Measurements from ENCODE around the gene MBLAC1. TPM values are rescaled to one million over a fixed set of nuclear protein-coding genes. Genes with fewer than 3 reads are reported as not detected.

MBLAC1 gene
- polyA plus RNA-seq, 1 donor from 2014 or later, result 6.4 TPM

DNA sequence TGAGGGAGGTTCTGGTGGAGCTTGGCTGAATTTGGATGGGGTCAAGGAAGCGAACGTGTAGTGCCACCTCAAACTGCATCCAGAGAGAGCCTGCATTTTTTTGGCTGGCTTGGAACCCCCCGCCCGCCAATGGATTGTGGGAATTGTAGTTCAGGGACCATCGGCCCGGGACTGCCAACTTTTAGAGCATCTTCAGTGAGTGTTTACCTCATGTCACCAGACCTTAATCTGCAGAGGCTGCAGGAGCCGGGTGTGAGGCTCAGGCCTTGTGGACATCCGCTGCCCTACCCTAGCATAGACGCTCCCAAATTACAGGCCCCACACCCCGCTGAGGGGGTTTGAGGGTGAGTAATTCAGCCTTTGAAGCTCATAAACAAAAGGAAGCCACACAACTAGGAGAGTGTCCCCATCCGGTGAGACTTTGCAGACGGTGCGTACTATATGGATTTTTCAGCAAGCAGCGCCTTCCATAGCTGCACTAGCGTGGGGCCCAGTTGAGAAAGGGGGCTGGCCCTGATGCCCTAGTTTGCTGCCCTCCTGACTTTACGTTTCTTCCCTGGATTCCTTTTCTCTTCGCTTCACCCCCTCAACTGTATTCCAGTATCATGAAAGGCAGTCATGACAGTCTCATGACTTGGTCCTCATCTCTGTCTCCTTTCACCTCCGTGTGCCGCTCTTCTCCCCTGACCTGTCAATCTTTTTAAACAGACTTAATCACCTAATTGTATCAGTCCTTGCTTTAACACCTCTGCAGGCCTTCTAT is 6.6 kb upstream of the MBLAC1 start:
- Histone ChIP-seq H3K4me2 (ENCODE audit: low read length) (peak overlapping the region; percentile 82), H3K79me2 (replicated peaks; ENCODE audit: insufficient read depth, low read length) (peaks cover 4% of the 10 kb centered on the region), H3K9me3 (ENCODE audit: low read length) (no peaks in the 10 kb centered on the region), H3K27ac (ENCODE audit: low read length) (peak overlapping the region; percentile 92), H3K9ac (ENCODE audit: low read length) (peak overlapping the region; percentile 83), H3F3A (ENCODE audit: insufficient read depth, low read length, poor library complexity, severe bottlenecking) (peaks cover 3% of the 10 kb centered on the region), H3K36me3 (ENCODE audit: insufficient read depth, low read length) (peaks cover 8% of the 10 kb centered on the region), H2AFZ (ENCODE audit: low read depth, low read length) (peak overlapping the region; percentile 75), H3K27me3 (ENCODE audit: insufficient read depth, low read depth, low read length) (no peaks in the 10 kb centered on the region), H3K4me3 (ENCODE audit: low read length) (peak overlapping the region; percentile 88), H4K20me1 (ENCODE audit: insufficient read depth) (no peaks in the 10 kb centered on the region), H3K9me2 (ENCODE audit: insufficient read depth, low read length) (no peaks in the 10 kb centered on the region)
- TF ChIP-seq, protein P1, sequence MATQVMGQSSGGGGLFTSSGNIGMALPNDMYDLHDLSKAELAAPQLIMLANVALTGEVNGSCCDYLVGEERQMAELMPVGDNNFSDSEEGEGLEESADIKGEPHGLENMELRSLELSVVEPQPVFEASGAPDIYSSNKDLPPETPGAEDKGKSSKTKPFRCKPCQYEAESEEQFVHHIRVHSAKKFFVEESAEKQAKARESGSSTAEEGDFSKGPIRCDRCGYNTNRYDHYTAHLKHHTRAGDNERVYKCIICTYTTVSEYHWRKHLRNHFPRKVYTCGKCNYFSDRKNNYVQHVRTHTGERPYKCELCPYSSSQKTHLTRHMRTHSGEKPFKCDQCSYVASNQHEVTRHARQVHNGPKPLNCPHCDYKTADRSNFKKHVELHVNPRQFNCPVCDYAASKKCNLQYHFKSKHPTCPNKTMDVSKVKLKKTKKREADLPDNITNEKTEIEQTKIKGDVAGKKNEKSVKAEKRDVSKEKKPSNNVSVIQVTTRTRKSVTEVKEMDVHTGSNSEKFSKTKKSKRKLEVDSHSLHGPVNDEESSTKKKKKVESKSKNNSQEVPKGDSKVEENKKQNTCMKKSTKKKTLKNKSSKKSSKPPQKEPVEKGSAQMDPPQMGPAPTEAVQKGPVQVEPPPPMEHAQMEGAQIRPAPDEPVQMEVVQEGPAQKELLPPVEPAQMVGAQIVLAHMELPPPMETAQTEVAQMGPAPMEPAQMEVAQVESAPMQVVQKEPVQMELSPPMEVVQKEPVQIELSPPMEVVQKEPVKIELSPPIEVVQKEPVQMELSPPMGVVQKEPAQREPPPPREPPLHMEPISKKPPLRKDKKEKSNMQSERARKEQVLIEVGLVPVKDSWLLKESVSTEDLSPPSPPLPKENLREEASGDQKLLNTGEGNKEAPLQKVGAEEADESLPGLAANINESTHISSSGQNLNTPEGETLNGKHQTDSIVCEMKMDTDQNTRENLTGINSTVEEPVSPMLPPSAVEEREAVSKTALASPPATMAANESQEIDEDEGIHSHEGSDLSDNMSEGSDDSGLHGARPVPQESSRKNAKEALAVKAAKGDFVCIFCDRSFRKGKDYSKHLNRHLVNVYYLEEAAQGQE (IDR thresholded peaks at IDR 0.05; ENCODE audit: borderline replicate concordance), result no peak
- no peak for TF ChIP-seq EZH2 (IDR thresholded peaks at IDR 0.05; ENCODE audit: borderline replicate concordance, insufficient read depth, low read length, poor library complexity, severe bottlenecking)
- TF ChIP-seq TAF1 (IDR thresholded peaks at IDR 0.05; ENCODE audit: low read depth), result no peak
- TF ChIP-seq, protein P2, sequence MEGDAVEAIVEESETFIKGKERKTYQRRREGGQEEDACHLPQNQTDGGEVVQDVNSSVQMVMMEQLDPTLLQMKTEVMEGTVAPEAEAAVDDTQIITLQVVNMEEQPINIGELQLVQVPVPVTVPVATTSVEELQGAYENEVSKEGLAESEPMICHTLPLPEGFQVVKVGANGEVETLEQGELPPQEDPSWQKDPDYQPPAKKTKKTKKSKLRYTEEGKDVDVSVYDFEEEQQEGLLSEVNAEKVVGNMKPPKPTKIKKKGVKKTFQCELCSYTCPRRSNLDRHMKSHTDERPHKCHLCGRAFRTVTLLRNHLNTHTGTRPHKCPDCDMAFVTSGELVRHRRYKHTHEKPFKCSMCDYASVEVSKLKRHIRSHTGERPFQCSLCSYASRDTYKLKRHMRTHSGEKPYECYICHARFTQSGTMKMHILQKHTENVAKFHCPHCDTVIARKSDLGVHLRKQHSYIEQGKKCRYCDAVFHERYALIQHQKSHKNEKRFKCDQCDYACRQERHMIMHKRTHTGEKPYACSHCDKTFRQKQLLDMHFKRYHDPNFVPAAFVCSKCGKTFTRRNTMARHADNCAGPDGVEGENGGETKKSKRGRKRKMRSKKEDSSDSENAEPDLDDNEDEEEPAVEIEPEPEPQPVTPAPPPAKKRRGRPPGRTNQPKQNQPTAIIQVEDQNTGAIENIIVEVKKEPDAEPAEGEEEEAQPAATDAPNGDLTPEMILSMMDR (IDR thresholded peaks at IDR 0.05; ENCODE audit: poor library complexity, severe bottlenecking), result no peak
- no peak for TF ChIP-seq RAD21 (conservative IDR thresholded peaks at IDR 0.05)
- no peak for TF ChIP-seq POLR2AphosphoS5 (IDR thresholded peaks at IDR 0.05)
- TF ChIP-seq MXI1 (conservative IDR thresholded peaks at IDR 0.05; ENCODE audit: poor library complexity, severe bottlenecking), result no peak
- no peak for TF ChIP-seq SMC3 (conservative IDR thresholded peaks at IDR 0.05; ENCODE audit: poor library complexity)
- no peak for TF ChIP-seq EP300 (conservative IDR thresholded peaks at IDR 0.05; ENCODE audit: poor library complexity, severe bottlenecking)

DNA sequence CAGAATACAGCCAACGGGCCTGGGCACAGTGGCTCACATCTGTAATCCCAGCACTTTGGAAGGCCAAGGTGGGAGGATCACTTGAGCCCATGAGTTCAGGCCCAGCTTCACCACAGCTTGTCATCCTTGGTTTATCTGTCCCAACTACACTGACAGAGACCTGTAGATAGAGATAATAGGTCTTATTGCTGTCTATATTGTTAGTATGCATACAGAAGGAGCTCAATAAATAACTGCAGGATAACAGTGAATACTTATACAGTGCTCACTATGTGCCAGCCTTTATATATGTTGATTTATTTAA is 6.1 kb upstream of the MBLAC1 start:
- peak overlapping the region; percentile 83 for H3K9ac ChIP-seq (ENCODE audit: low read length)
- TF ChIP-seq, protein P1 (IDR thresholded peaks at IDR 0.05; ENCODE audit: borderline replicate concordance), result no peak
- TF ChIP-seq POLR2AphosphoS5 (IDR thresholded peaks at IDR 0.05) (no peak), RAD21 (conservative IDR thresholded peaks at IDR 0.05) (no peak), EP300 (conservative IDR thresholded peaks at IDR 0.05; ENCODE audit: poor library complexity, severe bottlenecking) (no peak), TAF1 (IDR thresholded peaks at IDR 0.05; ENCODE audit: low read depth) (no peak), EZH2 (IDR thresholded peaks at IDR 0.05; ENCODE audit: borderline replicate concordance, insufficient read depth, low read length, poor library complexity, severe bottlenecking) (no peak), SMC3 (conservative IDR thresholded peaks at IDR 0.05; ENCODE audit: poor library complexity) (no peak), MXI1 (conservative IDR thresholded peaks at IDR 0.05; ENCODE audit: poor library complexity, severe bottlenecking) (no peak)
- TF ChIP-seq, protein P2 (IDR thresholded peaks at IDR 0.05; ENCODE audit: poor library complexity, severe bottlenecking), result no peak

More for the DNA sequence above, 6.1 kb upstream of the MBLAC1 start:
- peaks cover 3% of the 10 kb centered on the region for H3F3A ChIP-seq (ENCODE audit: insufficient read depth, low read length, poor library complexity, severe bottlenecking)
- no peaks in the 10 kb centered on the region for H3K9me3 ChIP-seq (ENCODE audit: low read length)
- no peaks in the 10 kb centered on the region for H3K9me2 ChIP-seq (ENCODE audit: insufficient read depth, low read length)
- peak overlapping the region; percentile 88 for H3K4me3 ChIP-seq (ENCODE audit: low read length)
- H3K36me3 ChIP-seq (ENCODE audit: insufficient read depth, low read length), result peaks cover 8% of the 10 kb centered on the region
- peaks cover 4% of the 10 kb centered on the region for H3K79me2 ChIP-seq (replicated peaks; ENCODE audit: insufficient read depth, low read length)
- no peaks in the 10 kb centered on the region for H4K20me1 ChIP-seq (ENCODE audit: insufficient read depth)
- H2AFZ ChIP-seq (ENCODE audit: low read depth, low read length), result no peak overlapping the region
- H3K27me3 ChIP-seq (ENCODE audit: insufficient read depth, low read depth, low read length), result no peaks in the 10 kb centered on the region
- H3K4me2 ChIP-seq (ENCODE audit: low read length), result peak overlapping the region; percentile 82
- peak overlapping the region; percentile 92 for H3K27ac ChIP-seq (ENCODE audit: low read length)

Measured in neural cell (in vitro differentiated cells).